Testis (tissue), 2 donors: Measurements from ENCODE around the gene TPSAB1.

Experiments used
- POLR2A ChIP-seq: fragments of 450-650 bp; IDR thresholded peaks from one replicate; pipeline ENCODE4 v1.6.1; 2017; ENCODE audit warnings: antibody characterized with exemption, mild to moderate bottlenecking, moderate library complexity
- TF ChIP-seq, protein P1 (sequence below), 3 experiments: fragments of 450-650 bp in 2 of 3; fragments of 200-600 bp in 1 of 3; sonication (generic) in 1 of 3; IDR thresholded peaks; one replicate each; pipeline ENCODE4 v1.5.1; 2016 to 2019; ENCODE audit warnings: antibody characterized with exemption in 3 of 3, mild to moderate bottlenecking in 2 of 3, moderate library complexity in 1 of 3

DNA sequence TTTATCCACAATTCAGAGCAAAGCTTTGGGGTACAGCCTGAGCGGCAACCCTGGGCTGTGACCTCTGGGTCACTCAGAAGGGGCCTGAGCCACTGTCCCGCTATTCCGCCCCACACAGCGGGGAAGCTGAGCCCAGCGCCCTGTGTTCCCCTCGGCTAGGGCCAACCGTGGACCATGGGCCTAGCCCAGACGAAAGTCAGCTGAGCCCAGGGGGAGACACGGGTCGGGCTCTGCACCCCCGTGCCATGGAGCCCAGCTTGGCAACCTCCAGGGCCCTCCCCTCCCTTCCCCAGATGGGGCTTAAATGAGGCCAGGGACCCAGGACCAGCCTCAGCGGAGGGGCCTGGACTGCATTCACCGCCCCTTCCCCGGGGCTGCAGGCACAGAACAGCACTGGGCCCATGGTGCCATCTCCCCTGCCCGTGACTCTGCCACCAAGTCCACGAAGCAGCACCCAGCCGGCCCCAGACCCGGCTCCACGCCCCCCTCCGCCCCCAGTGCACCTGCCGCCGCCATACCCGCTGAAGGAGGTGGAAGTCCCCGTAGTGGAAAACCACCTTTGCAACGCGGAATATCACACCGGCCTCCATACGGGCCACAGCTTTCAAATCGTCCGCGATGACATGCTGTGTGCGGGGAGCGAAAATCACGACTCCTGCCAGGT lies 17.2 kb downstream of the TPSAB1 start:
- TF ChIP-seq POLR2A, result no peak
- TF ChIP-seq, protein P1, sequence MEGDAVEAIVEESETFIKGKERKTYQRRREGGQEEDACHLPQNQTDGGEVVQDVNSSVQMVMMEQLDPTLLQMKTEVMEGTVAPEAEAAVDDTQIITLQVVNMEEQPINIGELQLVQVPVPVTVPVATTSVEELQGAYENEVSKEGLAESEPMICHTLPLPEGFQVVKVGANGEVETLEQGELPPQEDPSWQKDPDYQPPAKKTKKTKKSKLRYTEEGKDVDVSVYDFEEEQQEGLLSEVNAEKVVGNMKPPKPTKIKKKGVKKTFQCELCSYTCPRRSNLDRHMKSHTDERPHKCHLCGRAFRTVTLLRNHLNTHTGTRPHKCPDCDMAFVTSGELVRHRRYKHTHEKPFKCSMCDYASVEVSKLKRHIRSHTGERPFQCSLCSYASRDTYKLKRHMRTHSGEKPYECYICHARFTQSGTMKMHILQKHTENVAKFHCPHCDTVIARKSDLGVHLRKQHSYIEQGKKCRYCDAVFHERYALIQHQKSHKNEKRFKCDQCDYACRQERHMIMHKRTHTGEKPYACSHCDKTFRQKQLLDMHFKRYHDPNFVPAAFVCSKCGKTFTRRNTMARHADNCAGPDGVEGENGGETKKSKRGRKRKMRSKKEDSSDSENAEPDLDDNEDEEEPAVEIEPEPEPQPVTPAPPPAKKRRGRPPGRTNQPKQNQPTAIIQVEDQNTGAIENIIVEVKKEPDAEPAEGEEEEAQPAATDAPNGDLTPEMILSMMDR (IDR thresholded peaks at IDR 0.05), result no peak
